ENCODE data around the gene ARMC3. TPM values are rescaled to one million over a fixed set of nuclear protein-coding genes. Genes with fewer than 3 reads are reported as not detected.
A peak's percentile ranks its signal among the peaks of the same experiment; 100 is the strongest.

ARMC3 gene
- total RNA-seq, 1 donor from 2014 or later: not detected

- no peaks in the 10 kb centered on the region for H3K36me3 ChIP-seq
- TF ChIP-seq CTCF (IDR thresholded peaks at IDR 0.05; ENCODE audit: borderline replicate concordance): peak; percentile 57
- no peaks in the 10 kb centered on the region for H3K9me3 ChIP-seq (replicated peaks)
- no peak overlapping the region for H3K4me3 ChIP-seq
- no peaks in the 10 kb centered on the region for H3K27me3 ChIP-seq (ENCODE audit: low read depth)
- DNase-seq: no peak
- H3K27ac ChIP-seq (replicated peaks): no peak overlapping the region
- intact Hi-C loops (cut with micrococcal nuclease): loop anchor here (5.0 to 10.0 kb wide), 2 partner anchors 412 to 975 kb away; no protein-coding TSS in a partner anchor
- H3K4me1 ChIP-seq: peaks cover 7% of the 10 kb centered on the region
These were observed 59.1 kb downstream of the ARMC3 start for GRCh38 chr10:22986771-22987542.

DNA sequence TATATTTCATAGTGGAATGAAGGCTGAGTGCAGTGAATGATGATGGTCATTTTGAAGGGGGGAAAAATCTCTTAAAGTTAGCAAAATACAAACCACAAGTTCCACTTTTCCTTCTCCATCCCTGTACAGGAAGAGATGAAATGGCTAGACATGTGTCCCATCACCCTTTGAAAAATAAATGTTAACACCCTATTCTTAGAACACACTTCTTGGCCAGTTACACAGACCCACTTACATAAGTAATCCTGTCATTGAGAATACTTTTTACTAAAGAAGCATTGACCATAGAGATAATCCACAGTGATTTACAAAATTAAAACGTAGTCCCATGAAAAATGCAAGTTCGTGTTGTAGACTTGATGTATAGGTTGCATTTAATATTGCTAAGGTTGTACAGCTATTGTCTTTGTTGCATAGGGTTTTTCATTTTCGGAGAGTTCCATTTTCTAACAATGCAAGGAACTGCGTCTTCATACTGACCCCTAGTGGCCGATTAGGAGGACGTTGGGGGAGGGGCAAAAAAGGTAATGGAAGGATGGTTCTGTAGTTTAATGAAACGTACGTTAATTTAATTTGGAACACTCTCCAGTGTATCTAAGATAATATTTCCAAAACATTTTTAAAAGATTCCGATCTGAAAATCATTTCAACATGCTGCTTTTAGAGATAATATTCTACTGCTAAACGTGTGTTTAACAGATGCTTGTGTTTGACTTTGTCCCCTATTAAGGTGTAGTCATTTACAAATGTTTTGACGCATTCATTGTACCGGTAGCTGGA, 60.9 kb downstream of the ARMC3 start:
- Histone ChIP-seq H3K27ac (replicated peaks) (no peak overlapping the region), H3K4me3 (peak overlapping the region; percentile 27)

DNA sequence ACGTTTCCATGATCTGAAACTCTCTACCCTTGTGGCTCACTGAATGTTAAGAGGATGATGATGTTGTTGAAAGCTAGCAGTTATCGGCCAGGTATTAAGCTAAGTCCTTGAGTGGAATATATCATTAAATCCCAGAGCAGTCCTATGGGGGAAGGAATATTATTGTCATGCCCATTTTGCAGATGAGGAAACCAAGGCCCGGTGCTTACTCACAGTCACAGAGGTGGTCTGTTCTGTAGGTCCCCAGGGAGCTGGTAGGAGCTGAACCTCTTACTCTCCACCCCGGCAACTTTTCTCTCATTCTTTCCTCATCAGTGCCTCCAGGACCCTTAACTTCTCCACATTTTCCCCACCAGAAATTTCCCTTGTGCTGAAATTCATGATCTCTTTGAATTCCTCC, 62.6 kb downstream of the ARMC3 start:
- Histone ChIP-seq H3K4me3 (no peak overlapping the region), H3K36me3 (no peaks in the 10 kb centered on the region), H3K9me3 (replicated peaks) (no peaks in the 10 kb centered on the region), H3K4me1 (peaks cover 7% of the 10 kb centered on the region), H3K27ac (replicated peaks) (no peak overlapping the region), H3K27me3 (ENCODE audit: low read depth) (peaks cover 4% of the 10 kb centered on the region)
- intact Hi-C loops (cut with micrococcal nuclease): no loop called here
- no peak for TF ChIP-seq CTCF (IDR thresholded peaks at IDR 0.05; ENCODE audit: borderline replicate concordance)
- no peak for DNase-seq

More for the DNA sequence above, 60.9 kb downstream of the ARMC3 start:
- Histone ChIP-seq H3K27me3 (ENCODE audit: low read depth) (peaks cover 4% of the 10 kb centered on the region), H3K4me1 (peaks cover 7% of the 10 kb centered on the region), H3K36me3 (no peaks in the 10 kb centered on the region), H3K9me3 (replicated peaks) (no peaks in the 10 kb centered on the region)
- TF ChIP-seq CTCF (IDR thresholded peaks at IDR 0.05; ENCODE audit: borderline replicate concordance): peak; percentile 93
- peak; percentile 27 for DNase-seq
- intact Hi-C loops (cut with micrococcal nuclease): loop anchor here (5.0 to 10.0 kb wide), 2 partner anchors 414 to 976 kb away; no protein-coding TSS in a partner anchor

DNA sequence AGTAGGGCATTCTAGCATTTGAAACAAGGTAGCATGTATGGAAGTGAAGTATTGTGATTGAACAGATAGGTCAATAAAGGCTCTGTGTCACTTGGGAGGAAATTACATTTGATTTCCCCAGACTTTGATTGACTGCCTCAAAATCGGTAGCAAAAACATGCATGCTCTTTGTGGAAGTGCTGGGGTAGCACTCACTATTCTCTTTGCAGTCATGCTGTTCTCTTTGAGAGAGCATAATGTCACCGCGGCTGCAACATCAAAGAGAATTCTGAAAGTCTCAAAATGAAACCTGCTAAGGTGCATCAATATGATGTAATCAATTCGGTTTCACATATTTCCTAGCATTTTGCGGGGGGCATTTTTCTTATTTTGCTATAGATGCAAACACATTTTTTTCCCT, 64.2 kb downstream of the ARMC3 start:
- peaks cover 4% of the 10 kb centered on the region for H3K27me3 ChIP-seq (ENCODE audit: low read depth)
- no peaks in the 10 kb centered on the region for H3K9me3 ChIP-seq (replicated peaks)
- DNase-seq: no peak
- H3K4me1 ChIP-seq: peaks cover 7% of the 10 kb centered on the region
- H3K4me3 ChIP-seq: no peak overlapping the region
- no peak overlapping the region for H3K27ac ChIP-seq (replicated peaks)
- intact Hi-C loops (cut with micrococcal nuclease): no loop called here
- no peaks in the 10 kb centered on the region for H3K36me3 ChIP-seq
- no peak for TF ChIP-seq CTCF (IDR thresholded peaks at IDR 0.05; ENCODE audit: borderline replicate concordance)

GRCh38 chr10:22992621-22993020, 64.8 kb downstream of the ARMC3 start:
- no peak for TF ChIP-seq CTCF (IDR thresholded peaks at IDR 0.05; ENCODE audit: borderline replicate concordance)
- H3K4me1 ChIP-seq: peaks cover 7% of the 10 kb centered on the region
- no peak for DNase-seq
- H3K36me3 ChIP-seq: no peaks in the 10 kb centered on the region
- intact Hi-C loops (cut with micrococcal nuclease): no loop called here
- peaks cover 4% of the 10 kb centered on the region for H3K27me3 ChIP-seq (ENCODE audit: low read depth)
- H3K9me3 ChIP-seq (replicated peaks): no peaks in the 10 kb centered on the region
- H3K4me3 ChIP-seq: no peak overlapping the region
- no peak overlapping the region for H3K27ac ChIP-seq (replicated peaks)

Data from left ventricle myocardium inferior (tissue), 1 donor.